Thoracic aorta (tissue), 2 donors: Measurements from ENCODE around the gene PLCXD3. TPM values are rescaled to one million over a fixed set of nuclear protein-coding genes. Genes with fewer than 3 reads are reported as not detected.
A peak's percentile ranks its signal among the peaks of the same experiment; 100 is the strongest.

Experiments
- ATAC-seq: fragments of 150-250 bp; one replicate; pipeline ENCODE4 v1.8.0; 2017; ENCODE audit warnings: low read depth; ENCODE audit not compliant: insufficient number of reproducible peaks, low FRiP score
- DNase-seq: peaks from one replicate; pipeline ENCODE4 v3.0.0-alpha.2; 2020; ENCODE audit warnings: low spot score
- H3K27ac ChIP-seq, 2 donors: fragments of 200-600 bp; sonication (generic); 1 replicate in 1 of 2; 2 replicates in 1 of 2; pipeline ENCODE4 v1.5.1; 2016; ENCODE audit warnings: mild to moderate bottlenecking in 2 of 2, moderate library complexity in 2 of 2
- H3K27me3 ChIP-seq: fragments of 200-600 bp; sonication (generic); replicated peaks from 2 replicates; pipeline ENCODE4 v1.6.0; 2016; ENCODE audit warnings: mild to moderate bottlenecking; ENCODE audit not compliant: insufficient read depth
- H3K36me3 ChIP-seq: fragments of 200-600 bp; sonication (generic); one replicate; pipeline ENCODE4 v1.5.1; 2016
- H3K4me1 ChIP-seq, 2 donors: fragments of 200-600 bp; sonication (generic); 1 replicate in 1 of 2; 2 replicates in 1 of 2; pipeline versions ENCODE4 v1.5.1 to v1.6.0; 2016; ENCODE audit warnings: low read depth in 2 of 2, mild to moderate bottlenecking in 1 of 2; ENCODE audit not compliant: control insufficient read depth in 1 of 2
- H3K4me3 ChIP-seq: fragments of 200-600 bp; sonication (generic); 2 replicates; pipeline ENCODE4 v1.5.1; 2016; ENCODE audit warnings: mild to moderate bottlenecking
- H3K9me3 ChIP-seq: fragments of 200-600 bp; sonication (generic); 2 replicates; pipeline ENCODE4 v1.5.1; 2016
- total RNA-seq, 2 donors: library from RNA; depleted of rRNA; stranded (reverse); fragments of >200 nt; gene quantifications; one replicate each; pipeline versions ENCODE4 v1.1.0 to v1.2.3, GENCODE V29; 2016
- TF ChIP-seq, protein P1 (sequence below): fragments of 200-600 bp; sonication (generic); IDR thresholded peaks from one replicate; pipeline ENCODE4 v1.5.1; 2019; ENCODE audit warnings: antibody characterized with exemption

Gene PLCXD3
- total RNA-seq, 2 donors from 2014 or later, result 4.3 to 5.9 TPM

DNA sequence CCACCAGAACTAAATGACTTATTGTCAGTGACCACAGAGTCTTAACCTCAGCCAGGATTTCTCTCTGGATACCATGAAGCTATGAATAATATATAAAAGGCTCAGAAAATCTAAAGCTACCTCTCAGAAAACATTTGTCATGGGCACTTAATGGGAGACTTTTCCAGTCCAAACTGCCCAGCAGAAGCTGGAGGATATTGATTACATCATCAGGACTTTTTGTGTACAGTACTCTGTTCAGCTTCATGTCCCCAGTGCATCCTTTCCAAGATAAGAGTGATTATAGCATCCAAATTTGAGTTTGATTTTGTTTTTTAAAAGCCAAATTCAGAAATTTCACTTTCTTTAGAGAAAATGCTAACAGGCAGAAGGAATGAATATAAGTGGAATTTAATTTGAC is 173.2 kb downstream of the PLCXD3 start:
- Histone ChIP-seq H3K27ac (no peak overlapping the region), H3K4me3 (no peak overlapping the region), H3K27me3 (no peaks in the 10 kb centered on the region), H3K36me3 (no peaks in the 10 kb centered on the region), H3K4me1 (peaks cover 6 to 15% of the 10 kb centered on the region in 2 donors), H3K9me3 (no peaks in the 10 kb centered on the region)
- ATAC-seq, result no peak
- no peak for DNase-seq
- TF ChIP-seq, protein P1, sequence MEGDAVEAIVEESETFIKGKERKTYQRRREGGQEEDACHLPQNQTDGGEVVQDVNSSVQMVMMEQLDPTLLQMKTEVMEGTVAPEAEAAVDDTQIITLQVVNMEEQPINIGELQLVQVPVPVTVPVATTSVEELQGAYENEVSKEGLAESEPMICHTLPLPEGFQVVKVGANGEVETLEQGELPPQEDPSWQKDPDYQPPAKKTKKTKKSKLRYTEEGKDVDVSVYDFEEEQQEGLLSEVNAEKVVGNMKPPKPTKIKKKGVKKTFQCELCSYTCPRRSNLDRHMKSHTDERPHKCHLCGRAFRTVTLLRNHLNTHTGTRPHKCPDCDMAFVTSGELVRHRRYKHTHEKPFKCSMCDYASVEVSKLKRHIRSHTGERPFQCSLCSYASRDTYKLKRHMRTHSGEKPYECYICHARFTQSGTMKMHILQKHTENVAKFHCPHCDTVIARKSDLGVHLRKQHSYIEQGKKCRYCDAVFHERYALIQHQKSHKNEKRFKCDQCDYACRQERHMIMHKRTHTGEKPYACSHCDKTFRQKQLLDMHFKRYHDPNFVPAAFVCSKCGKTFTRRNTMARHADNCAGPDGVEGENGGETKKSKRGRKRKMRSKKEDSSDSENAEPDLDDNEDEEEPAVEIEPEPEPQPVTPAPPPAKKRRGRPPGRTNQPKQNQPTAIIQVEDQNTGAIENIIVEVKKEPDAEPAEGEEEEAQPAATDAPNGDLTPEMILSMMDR, result no peak

DNA sequence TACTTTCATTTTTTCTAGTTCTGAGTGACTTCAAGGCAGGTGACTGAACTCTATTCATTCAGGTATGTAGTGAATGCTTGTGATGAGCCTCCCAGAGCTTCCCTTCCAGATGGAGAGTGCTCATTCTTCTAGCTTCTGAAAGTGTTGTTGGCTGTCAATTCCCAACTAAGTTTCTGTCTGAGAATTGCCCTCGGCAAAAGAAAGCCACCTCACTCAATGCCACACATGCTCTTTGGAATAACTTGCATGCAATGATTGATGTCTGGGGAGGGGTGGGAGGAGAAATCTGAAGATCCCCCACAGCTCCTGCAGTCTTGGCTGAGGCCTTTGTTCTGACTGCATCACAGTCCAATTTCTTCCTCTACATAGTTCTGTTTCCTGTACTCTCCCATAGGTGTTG is 173.9 kb downstream of the PLCXD3 start:
- TF ChIP-seq, protein P1, result no peak
- Histone ChIP-seq H3K27ac (no peak overlapping the region), H3K36me3 (no peaks in the 10 kb centered on the region), H3K4me1 (peaks cover 6 to 15% of the 10 kb centered on the region in 2 donors), H3K27me3 (no peaks in the 10 kb centered on the region), H3K9me3 (no peaks in the 10 kb centered on the region), H3K4me3 (no peak overlapping the region)
- DNase-seq (no peak), ATAC-seq (no peak)

DNA sequence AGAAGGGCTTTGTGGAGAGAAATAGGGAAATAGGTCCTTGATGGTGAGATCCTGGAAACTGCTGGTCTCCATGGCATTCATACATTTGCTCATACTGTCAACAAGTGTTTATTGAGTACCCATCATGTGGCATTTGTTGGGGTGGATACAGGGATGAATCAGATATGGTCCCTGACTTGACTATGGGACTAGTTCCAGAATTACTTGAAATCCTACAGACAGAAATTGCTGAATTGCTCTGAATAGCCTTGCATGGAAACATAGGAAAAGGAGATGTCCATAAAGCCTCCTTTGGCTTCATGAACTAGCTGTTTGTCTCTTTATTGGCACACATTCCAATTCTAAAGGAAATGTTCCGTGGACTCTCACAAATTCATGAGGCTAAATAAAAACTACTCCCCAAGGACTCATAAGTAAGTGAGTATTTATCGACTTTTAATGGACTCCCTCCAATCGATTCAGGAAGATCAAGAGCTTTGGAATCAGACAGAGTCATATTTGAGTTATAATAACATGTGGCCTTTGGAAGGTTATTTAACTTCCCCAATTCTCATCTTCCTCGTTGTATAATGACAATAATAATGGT is 174.7 kb downstream of the PLCXD3 start:
- peaks cover 6 to 15% of the 10 kb centered on the region in 2 donors for H3K4me1 ChIP-seq
- H3K4me3 ChIP-seq, result no peak overlapping the region
- no peak overlapping the region for H3K27ac ChIP-seq
- H3K9me3 ChIP-seq, result no peaks in the 10 kb centered on the region
- TF ChIP-seq, protein P1, result no peak
- no peaks in the 10 kb centered on the region for H3K36me3 ChIP-seq
- ATAC-seq, result no peak
- DNase-seq, result no peak
- no peaks in the 10 kb centered on the region for H3K27me3 ChIP-seq

DNA sequence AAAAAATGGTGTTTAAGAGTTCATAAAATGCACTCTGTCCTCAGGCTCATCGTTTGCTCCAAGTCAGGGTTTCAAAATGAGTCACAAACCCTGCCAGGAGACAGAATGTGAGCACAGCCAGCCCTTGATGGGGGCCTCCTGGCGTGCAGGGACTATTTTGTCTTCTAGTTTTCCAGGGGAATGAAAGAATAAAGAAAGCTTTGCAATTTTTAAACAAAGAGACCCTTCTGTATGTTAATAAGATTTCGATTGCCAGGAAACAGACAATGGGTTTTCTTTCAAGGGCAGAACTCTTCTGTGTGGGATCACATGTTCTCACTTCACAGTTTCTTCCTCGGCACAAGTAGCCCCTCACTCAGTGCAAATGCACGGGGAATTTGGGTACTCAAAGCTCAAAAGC is 175.6 kb downstream of the PLCXD3 start:
- TF ChIP-seq, protein P1, result no peak
- H3K27me3 ChIP-seq, result no peaks in the 10 kb centered on the region
- no peaks in the 10 kb centered on the region for H3K9me3 ChIP-seq
- no peak overlapping the region for H3K27ac ChIP-seq
- H3K36me3 ChIP-seq, result no peaks in the 10 kb centered on the region
- no peak overlapping the region for H3K4me3 ChIP-seq
- peaks cover 6 to 15% of the 10 kb centered on the region in 2 donors for H3K4me1 ChIP-seq
- ATAC-seq (no peak), DNase-seq (no peak)

DNA sequence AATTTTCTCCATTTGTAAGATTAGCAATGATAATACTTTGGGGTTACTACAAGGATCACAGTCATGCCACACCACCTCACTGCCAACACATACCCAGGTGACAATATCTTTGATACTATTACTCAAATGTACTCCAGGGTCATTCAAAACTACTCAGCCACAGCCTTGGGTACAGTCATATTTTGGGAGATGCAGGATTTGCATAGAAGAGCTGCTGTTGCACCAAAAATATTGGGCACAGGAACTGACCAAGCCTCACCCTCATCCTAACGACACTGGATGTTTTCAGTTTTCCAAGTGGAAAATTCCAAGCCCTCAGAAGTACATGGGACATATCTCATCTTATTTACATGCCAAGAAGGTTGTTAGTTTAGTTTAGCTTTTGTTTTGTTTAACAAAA is 176.2 kb downstream of the PLCXD3 start:
- no peak for DNase-seq
- ATAC-seq, result no peak
- Histone ChIP-seq H3K36me3 (no peaks in the 10 kb centered on the region), H3K4me1 (peaks cover 6 to 15% of the 10 kb centered on the region in 2 donors), H3K27ac (no peak overlapping the region), H3K9me3 (no peaks in the 10 kb centered on the region), H3K4me3 (peak overlapping the region; percentile 45), H3K27me3 (no peaks in the 10 kb centered on the region)
- TF ChIP-seq, protein P1, result no peak
